CD14-positive monocyte (primary cell): Measurements from ENCODE around the gene NHS. TPM values are rescaled to one million over a fixed set of nuclear protein-coding genes. Genes with fewer than 3 reads are reported as not detected.

Experiments
- DNase-seq, 3 donors: peaks; one replicate each; pipeline ENCODE4 v3.0.0-alpha.2; 2011 to 2022
- H2AFZ ChIP-seq: 2 replicates; pipeline ENCODE4 v1.6.0; 2012; ENCODE audit warnings: mild to moderate bottlenecking, low read depth, low read length, inconsistent platforms; ENCODE audit not compliant: insufficient read depth, poor library complexity, severe bottlenecking
- H3K27ac ChIP-seq, 2 donors: 1 replicate in 1 of 2; 2 replicates in 1 of 2; pipeline ENCODE4 v1.5.1; 2012 to 2013; ENCODE audit warnings: low read length in 2 of 2, control low read depth in 1 of 2, inconsistent platforms in 1 of 2, low read depth in 1 of 2, mild to moderate bottlenecking in 1 of 2
- H3K27me3 ChIP-seq, 2 donors: one replicate each; pipeline versions ENCODE4 v1.6.0 to v1.6.1; 2011 to 2013; ENCODE audit warnings: low read length in 2 of 2; ENCODE audit not compliant: control insufficient read depth in 2 of 2, insufficient read depth in 2 of 2
- H3K36me3 ChIP-seq, 2 donors: replicated peaks in 1 of 2; 1 replicate in 1 of 2; 2 replicates in 1 of 2; pipeline versions ENCODE4 v1.5.1 to v1.6.1; 2012 to 2013; ENCODE audit warnings: low read length in 2 of 2, control low read depth in 1 of 2, inconsistent platforms in 1 of 2, mild to moderate bottlenecking in 1 of 2; ENCODE audit not compliant: insufficient read depth in 2 of 2, control insufficient read depth in 1 of 2
- H3K4me1 ChIP-seq, 2 donors: 1 replicate in 1 of 2; 2 replicates in 1 of 2; pipeline versions ENCODE4 v1.5.1 to v1.6.1; 2012 to 2013; ENCODE audit warnings: low read length in 2 of 2, control low read depth in 1 of 2, inconsistent platforms in 1 of 2, mild to moderate bottlenecking in 1 of 2, moderate library complexity in 1 of 2; ENCODE audit not compliant: insufficient read depth in 2 of 2, control insufficient read depth in 1 of 2
- H3K4me2 ChIP-seq: replicated peaks from 2 replicates; pipeline ENCODE3; 2012; ENCODE audit warnings: low read length, moderate library complexity, mild to moderate bottlenecking; ENCODE audit not compliant: poor library complexity, severe bottlenecking; ENCODE audit errors: extremely low read depth
- H3K4me3 ChIP-seq, 3 experiments: fragments of 200-600 bp in 1 of 3; sonication (generic) in 1 of 3; replicated peaks in 1 of 3; 1 replicate in 2 of 3; 2 replicates in 1 of 3; pipeline ENCODE4 v1.5.1; 2011 to 2013; ENCODE audit warnings: low read length in 3 of 3, mild to moderate bottlenecking in 3 of 3, control low read depth in 2 of 3, low read depth in 2 of 3, inconsistent platforms in 1 of 3, moderate library complexity in 1 of 3
- H3K79me2 ChIP-seq: 2 replicates; pipeline ENCODE4 v1.6.0; 2012; ENCODE audit warnings: mild to moderate bottlenecking, control low read depth, inconsistent platforms, low read length, moderate library complexity; ENCODE audit not compliant: insufficient read depth
- H3K9ac ChIP-seq: 2 replicates; pipeline ENCODE4 v1.6.0; 2017; ENCODE audit warnings: low read length, mild to moderate bottlenecking; ENCODE audit not compliant: insufficient read depth, poor library complexity, severe bottlenecking
- H3K9me3 ChIP-seq, 2 donors: replicated peaks in 1 of 2; 1 replicate in 1 of 2; 2 replicates in 1 of 2; pipeline versions ENCODE4 v1.5.1 to v1.6.1; 2012 to 2013; ENCODE audit warnings: low read length in 2 of 2, control low read depth in 1 of 2; ENCODE audit not compliant: control insufficient read depth in 1 of 2, insufficient read depth in 1 of 2
- H4K20me1 ChIP-seq: 2 replicates; pipeline ENCODE4 v1.6.0; 2012; ENCODE audit warnings: mild to moderate bottlenecking, low read length, control low read depth, moderate library complexity; ENCODE audit not compliant: insufficient read depth
- H3K27ac Mint-ChIP-seq, 7 donors: one replicate each; pipeline ENCODE4 v1.8.0; 2020; ENCODE audit warnings: mild to moderate bottlenecking in 7 of 7, mixed read lengths in 7 of 7, moderate library complexity in 6 of 7, inconsistent platforms in 2 of 7
- H3K27me3 Mint-ChIP-seq, 3 donors: one replicate each; pipeline ENCODE4 v1.8.0; 2021 to 2022; ENCODE audit warnings: low read depth in 3 of 3, mild to moderate bottlenecking in 3 of 3, mixed read lengths in 3 of 3, moderate library complexity in 3 of 3, inconsistent platforms in 1 of 3
- H3K36me3 Mint-ChIP-seq, 2 donors: one replicate each; pipeline ENCODE4 v1.8.0; 2020; ENCODE audit warnings: mixed read lengths in 2 of 2, inconsistent platforms in 1 of 2, mild to moderate bottlenecking in 1 of 2
- H3K4me1 Mint-ChIP-seq: one replicate; pipeline ENCODE4 v1.8.0; 2020; ENCODE audit warnings: mild to moderate bottlenecking, mixed read lengths
- H3K4me3 Mint-ChIP-seq, 2 donors: one replicate each; pipeline ENCODE4 v1.8.0; 2020; ENCODE audit warnings: mild to moderate bottlenecking in 2 of 2, mixed read lengths in 2 of 2, moderate library complexity in 1 of 2
- H3K9me3 Mint-ChIP-seq, 7 donors: one replicate each; pipeline ENCODE4 v1.8.0; 2020 to 2022; ENCODE audit warnings: mixed read lengths in 7 of 7, mild to moderate bottlenecking in 6 of 7, moderate library complexity in 6 of 7, inconsistent platforms in 2 of 7
- CTCF ChIP-seq: fragments of 200-600 bp; IDR thresholded peaks from one replicate; pipeline ENCODE4 v1.8.0; 2022; ENCODE audit warnings: antibody characterized with exemption, mild to moderate bottlenecking
- WGBS: methylation state at CpG from one replicate; pipeline ENCODE4 v1.1.5; 2013; ENCODE audit warnings: missing lambda C conversion rate; ENCODE audit not compliant: insufficient coverage; 5-methylcytosine and 5-hydroxymethylcytosine counted together
- intact Hi-C, 2 donors: fragments of 100-400 bp; cut with micrococcal nuclease; formaldehyde crosslinking; loops; one replicate each; pipeline versions ENCODE4 v1.15.0 to v1.15.1; 2023
- polyA plus RNA-seq, 3 donors: library from polyadenylated mRNA; depleted of rRNA in 1 of 3; unstranded in 2 of 3; stranded (reverse) in 1 of 3; fragments of 300-500 nt in 2 of 3; fragments of >200 nt in 1 of 3; fragmentation: Illumina TruSeq in 2 of 3; gene quantifications; 1 replicate in 2 of 3; 2 replicates in 1 of 3; pipeline ENCODE4 v1.2.3, GENCODE V29; 2012 to 2021

Gene NHS
- polyA plus RNA-seq, 3 donors, result 0.86 to 1.8 (median 1.3) TPM

GRCh38 chrX:17465201-17465600 lies 90.2 kb downstream of the NHS start:
- Mint-ChIP-seq H3K36me3 (no peaks in the 10 kb centered on the region), H3K4me1 (peaks cover 9% of the 10 kb centered on the region), H3K27me3 (peaks cover 4 to 9% (median 5%) of the 10 kb centered on the region in 3 donors), H3K9me3 (peaks cover 0 to 3% (median 1%) of the 10 kb centered on the region in 7 donors), H3K27ac (no peak overlapping the region), H3K4me3 (no peak overlapping the region)
- no peak for TF ChIP-seq CTCF
- DNase-seq, result no peak
- Histone ChIP-seq H3K4me1 (no peaks in the 10 kb centered on the region), H2AFZ (no peak overlapping the region), H3K36me3 (no peaks in the 10 kb centered on the region), H3K4me2 (no peak overlapping the region), H3K9ac (no peak overlapping the region), H3K4me3 (no peak overlapping the region), H4K20me1 (no peaks in the 10 kb centered on the region), H3K27me3 (peaks cover 0 to 4% of the 10 kb centered on the region in 2 donors), H3K27ac (no peak overlapping the region), H3K9me3 (no peaks in the 10 kb centered on the region), H3K79me2 (no peaks in the 10 kb centered on the region)
- intact Hi-C loops, result no loop called here
- WGBS, result 100% methylated on average over 1 of the region's 2 CpGs

GRCh38 chrX:17465802-17466201 lies 90.8 kb downstream of the NHS start:
- Histone ChIP-seq H3K4me2 (no peak overlapping the region), H3K36me3 (no peaks in the 10 kb centered on the region), H3K27ac (no peak overlapping the region), H3K27me3 (peaks cover 0 to 4% of the 10 kb centered on the region in 2 donors), H4K20me1 (no peaks in the 10 kb centered on the region), H3K4me1 (no peaks in the 10 kb centered on the region), H3K9me3 (no peaks in the 10 kb centered on the region), H3K4me3 (no peak overlapping the region), H3K9ac (no peak overlapping the region), H3K79me2 (no peaks in the 10 kb centered on the region), H2AFZ (no peak overlapping the region)
- Mint-ChIP-seq H3K36me3 (no peaks in the 10 kb centered on the region), H3K4me1 (peaks cover 9% of the 10 kb centered on the region), H3K27ac (no peak overlapping the region), H3K9me3 (peaks cover 0 to 3% (median 1%) of the 10 kb centered on the region in 7 donors), H3K27me3 (peaks cover 5 to 9% (median 6%) of the 10 kb centered on the region in 3 donors), H3K4me3 (no peak overlapping the region)
- TF ChIP-seq CTCF, result no peak
- 100% methylated on average over 1 of the region's 4 CpGs for WGBS
- no peak for DNase-seq
- intact Hi-C loops, result no loop called here
